GM12874 (cell line): ENCODE measurements around the gene TNPO3.

Experiments used
- CTCF ChIP-seq: IDR thresholded peaks from 2 replicates; pipeline ENCODE4 v1.5.1; 2011; ENCODE audit warnings: low read depth, mild to moderate bottlenecking, control low read depth, low read length, moderate library complexity; ENCODE audit not compliant: insufficient read depth

Gene TNPO3

GRCh38 chr7:128906001-128906765, 148.7 kb downstream of the TNPO3 start:
- no peak for TF ChIP-seq CTCF

- TF ChIP-seq CTCF = peak; percentile 63
These were observed 150.3 kb downstream of the TNPO3 start for GRCh38 chr7:128904381-128905197.
